HUES64 (cell line): ENCODE measurements around the gene GFOD2.
"Not testable (repeated sequence)": the region's sequence is repeated elsewhere in the genome, so short reads cannot be mapped to it uniquely, and the experiment has no call there.

Experiments
- H3K27ac ChIP-seq: 2 replicates; pipeline ENCODE4 v1.7.0; 2013; ENCODE audit warnings: low read depth, low read length, inconsistent platforms
- H3K27me3 ChIP-seq: 2 replicates; pipeline ENCODE4 v1.6.1; 2013; ENCODE audit warnings: mild to moderate bottlenecking, low read length; ENCODE audit not compliant: insufficient read depth
- H3K36me3 ChIP-seq: 2 replicates; pipeline ENCODE4 v1.6.1; 2013; ENCODE audit warnings: mild to moderate bottlenecking, low read length; ENCODE audit not compliant: insufficient read depth
- H3K4me1 ChIP-seq: 2 replicates; pipeline ENCODE4 v1.6.1; 2013; ENCODE audit warnings: mild to moderate bottlenecking, low read length, moderate library complexity; ENCODE audit not compliant: insufficient read depth
- H3K4me3 ChIP-seq: 2 replicates; pipeline ENCODE4 v1.5.1; 2013; ENCODE audit warnings: mild to moderate bottlenecking, low read length, moderate library complexity
- H3K9ac ChIP-seq: 2 replicates; pipeline ENCODE4 v1.6.1; 2013; ENCODE audit warnings: mild to moderate bottlenecking, low read depth, low read length
- H3K9me3 ChIP-seq: 2 replicates; pipeline ENCODE4 v1.6.1; 2013; ENCODE audit warnings: low read depth, low read length; ENCODE audit not compliant: insufficient read depth
- WGBS: fragments of 150-250, 120-280 bp; methylation state at CpG from one replicate; pipeline ENCODE4 v1.1.7; 2013; ENCODE audit warnings: missing lambda C conversion rate; 5-methylcytosine and 5-hydroxymethylcytosine counted together

The GFOD2 gene

DNA sequence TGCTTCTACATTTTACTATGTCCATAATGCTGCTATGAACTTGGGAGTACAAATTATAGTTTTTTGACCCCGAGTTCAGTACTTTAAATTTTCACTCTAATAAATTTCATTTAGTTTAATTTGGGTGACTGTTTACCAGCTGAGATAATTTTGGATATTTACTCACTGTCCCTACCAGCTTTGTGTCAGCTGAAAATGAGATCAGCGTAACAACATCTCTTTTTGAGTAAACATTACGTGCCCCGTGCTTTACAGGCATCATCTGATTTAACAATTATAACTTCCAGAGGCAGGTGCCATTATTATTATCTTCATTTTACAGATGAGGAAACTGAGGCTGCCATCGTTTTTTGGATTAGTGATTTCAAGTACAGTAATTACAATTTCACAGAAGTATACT is 15.0 kb downstream of the GFOD2 start:
- Histone ChIP-seq H3K9ac (no peak overlapping the region), H3K9me3 (no peaks in the 10 kb centered on the region), H3K4me1 (peaks cover 4% of the 10 kb centered on the region; the same call in 1 of the 2 replicates), H3K27ac (no peak overlapping the region), H3K4me3 (no peak overlapping the region), H3K36me3 (peaks cover 2% of the 10 kb centered on the region; the same call in 1 of the 2 replicates), H3K27me3 (no peaks in the 10 kb centered on the region)
- WGBS, result 91% methylated on average over 4 of the region's 5 CpGs

DNA sequence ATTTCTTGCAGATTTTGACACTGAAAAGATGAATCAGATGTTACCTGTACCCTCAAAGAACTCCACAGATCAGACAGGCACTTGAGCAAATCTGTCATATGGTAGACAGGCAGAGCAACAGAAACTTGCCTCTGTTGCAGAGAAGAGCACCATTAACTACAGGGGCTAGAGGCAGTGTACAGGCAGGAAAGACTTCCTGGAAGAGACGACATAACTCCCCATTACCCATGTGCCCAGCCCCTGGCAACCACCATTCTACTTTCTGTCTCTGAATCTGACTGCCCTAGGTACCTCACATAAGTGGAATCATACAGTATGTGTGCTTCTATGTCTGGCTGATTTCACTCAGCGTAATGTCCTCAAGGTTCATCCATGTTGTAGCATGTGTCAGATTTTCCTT is 15.5 kb downstream of the GFOD2 start:
- H3K9me3 ChIP-seq, result no peaks in the 10 kb centered on the region
- H3K27ac ChIP-seq, result no peak overlapping the region
- no peak overlapping the region for H3K4me3 ChIP-seq
- no peak overlapping the region for H3K9ac ChIP-seq
- H3K36me3 ChIP-seq, result peaks cover 7% of the 10 kb centered on the region; the same call in 1 of the 2 replicates
- 81% methylated on average over 2 of the region's 2 CpGs for WGBS
- no peaks in the 10 kb centered on the region for H3K4me1 ChIP-seq
- H3K27me3 ChIP-seq, result no peaks in the 10 kb centered on the region

DNA sequence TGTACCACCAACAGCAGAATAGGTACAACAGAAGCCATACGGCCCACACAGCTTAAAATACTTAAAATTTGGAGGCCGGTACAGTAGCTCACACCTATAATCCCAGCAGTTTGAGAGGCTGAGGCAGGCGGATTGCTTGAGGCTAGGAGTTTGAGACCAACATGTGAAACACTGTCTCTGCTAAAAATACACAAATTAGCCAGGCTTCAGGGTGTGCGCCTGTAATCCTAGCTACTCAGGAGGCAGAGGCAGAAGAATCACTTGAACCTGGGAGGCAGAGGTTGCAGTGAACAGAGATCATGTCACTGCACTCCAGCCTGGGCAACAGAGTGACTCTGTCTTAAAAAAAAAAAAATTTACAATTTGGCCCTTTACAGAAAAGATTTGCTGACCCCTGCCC is 17.0 kb downstream of the GFOD2 start:
- Histone ChIP-seq H3K36me3 (peaks cover 11% of the 10 kb centered on the region; the same call in 1 of the 2 replicates), H3K9me3 (no peaks in the 10 kb centered on the region), H3K9ac (no peak overlapping the region), H3K4me1 (no peaks in the 10 kb centered on the region), H3K27ac (no peak overlapping the region), H3K4me3 (no peak overlapping the region), H3K27me3 (no peaks in the 10 kb centered on the region)
- 96% methylated on average over 4 of the region's 4 CpGs for WGBS

GRCh38 chr16:67701420-67701819 is 17.7 kb downstream of the GFOD2 start:
- H3K9me3 ChIP-seq, result no peaks in the 10 kb centered on the region

GRCh38 chr16:67699265-67699664 is 19.9 kb downstream of the GFOD2 start:
- Histone ChIP-seq H3K27me3 (no peaks in the 10 kb centered on the region), H3K27ac (no peak overlapping the region), H3K9me3 (no peaks in the 10 kb centered on the region), H3K4me1 (no peaks in the 10 kb centered on the region), H3K9ac (no peak overlapping the region), H3K4me3 (no peak overlapping the region), H3K36me3 (peaks cover 9% of the 10 kb centered on the region; the same call in 1 of the 2 replicates)
- WGBS, result 96% methylated on average over 7 of the region's 7 CpGs

More at GRCh38 chr16:67701420-67701819, 17.7 kb downstream of the GFOD2 start:
- no peak overlapping the region for H3K9ac ChIP-seq
- H3K36me3 ChIP-seq, result peaks cover 11% of the 10 kb centered on the region; the same call in 1 of the 2 replicates
- H3K27me3 ChIP-seq, result no peaks in the 10 kb centered on the region
- no peak overlapping the region for H3K27ac ChIP-seq
- WGBS, result 96% methylated on average over 1 of the region's 1 CpG
- no peak overlapping the region for H3K4me3 ChIP-seq
- no peaks in the 10 kb centered on the region for H3K4me1 ChIP-seq

DNA sequence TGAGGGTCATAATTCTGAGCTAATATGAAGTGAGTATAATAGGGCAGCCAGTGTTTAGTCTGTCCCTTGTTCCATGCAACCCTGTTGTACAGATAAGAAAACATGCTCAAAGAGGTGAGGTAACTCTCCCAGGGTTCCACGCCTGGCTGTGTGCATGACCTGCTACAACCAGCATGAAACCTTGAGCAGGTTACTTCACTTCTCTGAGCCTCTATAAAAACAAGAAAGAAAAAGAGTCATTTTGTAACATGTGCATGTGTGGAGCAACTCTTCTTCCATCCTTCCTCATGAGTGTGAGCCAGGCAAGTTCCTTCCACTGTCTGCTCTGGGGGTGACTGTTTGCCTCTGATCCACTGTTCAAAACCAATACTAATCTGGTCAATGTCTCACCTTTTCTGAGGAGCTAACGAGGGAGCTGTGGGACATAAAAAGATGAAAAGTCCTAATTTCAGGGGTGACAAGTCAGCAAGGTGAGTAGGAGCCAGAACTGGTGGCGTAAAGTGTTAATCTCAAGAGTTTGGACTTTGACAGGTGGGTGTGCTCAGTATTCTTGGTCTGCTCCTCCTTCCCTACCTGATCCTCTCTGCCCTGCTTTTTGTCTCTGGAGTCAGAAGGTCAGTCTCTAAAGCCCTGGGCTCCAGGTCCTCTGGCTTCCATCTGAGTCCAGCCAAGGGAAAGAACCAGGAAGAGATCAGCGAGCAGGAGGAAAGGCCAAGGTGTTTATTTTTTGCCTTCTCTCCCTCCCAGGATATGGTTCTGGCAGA is 21.5 kb downstream of the GFOD2 start:
- Histone ChIP-seq H3K9me3 (no peaks in the 10 kb centered on the region), H3K4me3 (no peak overlapping the region), H3K9ac (no peak overlapping the region), H3K4me1 (no peaks in the 10 kb centered on the region), H3K36me3 (peaks cover 9% of the 10 kb centered on the region; the same call in 1 of the 2 replicates), H3K27ac (no peak overlapping the region), H3K27me3 (no peaks in the 10 kb centered on the region)
- WGBS, result 92% methylated on average over 4 of the region's 4 CpGs

GRCh38 chr16:67694611-67695010 is 24.5 kb downstream of the GFOD2 start:
- H3K9me3 ChIP-seq, result no peaks in the 10 kb centered on the region
- no peaks in the 10 kb centered on the region for H3K27me3 ChIP-seq
- H3K36me3 ChIP-seq, result peaks cover 9% of the 10 kb centered on the region; the same call in 1 of the 2 replicates
- no peak overlapping the region for H3K27ac ChIP-seq
- 90% methylated on average over 2 of the region's 2 CpGs for WGBS
- H3K4me1 ChIP-seq, result no peaks in the 10 kb centered on the region
- no peak overlapping the region for H3K4me3 ChIP-seq
- H3K9ac ChIP-seq, result no peak overlapping the region

- not testable (repeated sequence) for H3K4me3 ChIP-seq, H3K36me3 ChIP-seq, H3K9me3 ChIP-seq, H3K27me3 ChIP-seq, H3K27ac ChIP-seq, H3K4me1 ChIP-seq, H3K9ac ChIP-seq
- 93% methylated on average over 8 of the region's 8 CpGs for WGBS
Observed at GRCh38 chr16:67693517-67694285, 25.4 kb downstream of the GFOD2 start.

DNA sequence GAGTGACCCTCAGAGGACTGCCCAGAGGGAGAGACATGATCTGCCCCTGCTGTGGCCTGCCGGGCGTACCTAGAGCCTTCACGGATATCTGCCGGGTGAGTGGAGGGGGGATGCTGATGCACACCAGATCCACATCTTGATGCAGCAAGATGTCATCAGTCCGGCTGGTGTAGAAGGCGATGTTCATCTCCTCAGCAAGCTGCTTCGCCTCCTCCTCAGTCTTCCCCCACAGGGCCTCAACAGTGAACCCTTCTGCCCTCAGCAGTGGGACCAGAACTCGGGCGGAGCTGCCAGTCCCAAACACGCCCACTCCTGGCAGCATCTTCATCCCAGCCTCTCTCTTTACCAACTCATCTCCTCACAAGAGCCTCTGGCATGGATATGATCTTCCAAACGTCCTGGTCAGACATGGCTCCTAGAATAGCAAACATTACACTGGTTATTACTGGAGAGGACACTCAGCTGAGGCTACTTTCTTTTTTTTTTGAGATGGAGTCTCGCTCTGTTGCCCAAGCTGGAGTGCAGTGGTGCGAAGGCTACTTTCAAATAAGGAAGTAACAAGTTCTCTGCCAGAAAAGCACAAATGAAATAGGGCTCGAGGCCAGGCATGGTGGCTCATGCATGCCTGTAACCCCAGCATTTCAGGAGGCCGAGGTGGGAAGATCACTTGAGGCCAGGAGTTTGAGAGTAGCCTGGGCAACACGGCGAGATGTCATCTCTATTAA is 33.6 kb downstream of the GFOD2 start:
- 93% methylated on average over 15 of the region's 17 CpGs for WGBS
- H3K9ac ChIP-seq, result no peak overlapping the region
- no peaks in the 10 kb centered on the region for H3K9me3 ChIP-seq

DNA sequence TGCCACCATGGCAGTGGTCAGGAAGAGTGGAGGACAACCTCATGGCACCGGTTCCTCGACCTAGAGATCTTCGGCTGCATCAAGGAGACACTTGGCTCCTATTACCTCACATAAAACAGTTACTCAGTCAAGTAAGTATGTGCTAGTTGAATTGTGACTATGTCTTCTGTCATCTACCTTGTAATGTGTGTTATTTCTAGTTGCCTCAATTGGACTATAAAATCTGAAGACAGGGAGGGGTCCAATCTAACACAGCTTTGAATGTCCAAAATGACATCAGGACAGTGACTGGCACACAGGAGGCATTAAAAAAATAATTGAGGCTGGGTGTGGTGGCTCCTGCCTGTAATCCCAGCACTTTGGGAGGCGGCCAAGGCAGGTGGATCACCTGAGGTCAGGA is 35.3 kb downstream of the GFOD2 start:
- H3K9me3 ChIP-seq, result no peaks in the 10 kb centered on the region
- no peaks in the 10 kb centered on the region for H3K27me3 ChIP-seq
- 98% methylated on average over 4 of the region's 4 CpGs for WGBS

More for the DNA sequence above, 33.6 kb downstream of the GFOD2 start:
- Histone ChIP-seq H3K27ac (no peak overlapping the region), H3K4me3 (no peak overlapping the region), H3K4me1 (no peaks in the 10 kb centered on the region), H3K36me3 (peaks cover 36% of the 10 kb centered on the region), H3K27me3 (no peaks in the 10 kb centered on the region)

More for the DNA sequence above, 35.3 kb downstream of the GFOD2 start:
- H3K9ac ChIP-seq, result no peak overlapping the region
- no peak overlapping the region for H3K4me3 ChIP-seq
- peaks cover 43% of the 10 kb centered on the region for H3K36me3 ChIP-seq
- no peaks in the 10 kb centered on the region for H3K4me1 ChIP-seq
- no peak overlapping the region for H3K27ac ChIP-seq
